Ovary (tissue), 9 donors: ENCODE results near the gene LDHAL6B. TPM values are rescaled to one million over a fixed set of nuclear protein-coding genes. Genes with fewer than 3 reads are reported as not detected.

Experiments
- DNase-seq, 5 donors: peaks; one replicate each; pipeline ENCODE4 v3.0.0-alpha.2; 2019 to 2020
- H3K27ac ChIP-seq, 2 donors: fragments of 200-600 bp; one replicate each; pipeline versions ENCODE4 v1.5.1 to v1.8.0; 2019 to 2022
- H3K27me3 ChIP-seq: fragments of 200-600 bp; one replicate; pipeline ENCODE4 v1.8.0; 2022
- H3K36me3 ChIP-seq: fragments of 200-600 bp; sonication (generic); one replicate; pipeline ENCODE4 v1.5.1; 2019
- H3K4me1 ChIP-seq: one replicate; pipeline ENCODE4 v1.8.1; 2013; ENCODE audit warnings: mild to moderate bottlenecking, moderate library complexity; ENCODE audit not compliant: insufficient read depth
- H3K4me3 ChIP-seq: fragments of 200-600 bp; sonication (generic); one replicate; pipeline ENCODE4 v1.5.1; 2017
- H3K9me3 ChIP-seq, 2 donors: fragments of 200-600 bp in 1 of 2; sonication (generic) in 1 of 2; one replicate each; pipeline versions ENCODE4 v1.5.1 to v1.8.1; 2013 to 2019; ENCODE audit warnings: mild to moderate bottlenecking in 1 of 2, moderate library complexity in 1 of 2
- CTCF ChIP-seq, 3 donors: fragments of 450-650 bp in 2 of 3; fragments of 200-600 bp in 1 of 3; IDR thresholded peaks; one replicate each; pipeline versions ENCODE4 v1.5.1 to v1.8.0; 2016 to 2022; ENCODE audit warnings: antibody characterized with exemption in 3 of 3, mild to moderate bottlenecking in 1 of 3
- EP300 ChIP-seq: sonication (generic); formaldehyde crosslinking; IDR thresholded peaks from one replicate; pipeline ENCODE4 v1.6.1; 2017; ENCODE audit warnings: antibody characterized with exemption
- POLR2A ChIP-seq: fragments of 450-650 bp; IDR thresholded peaks from one replicate; pipeline ENCODE4 v1.6.1; 2017; ENCODE audit warnings: antibody characterized with exemption, mild to moderate bottlenecking, moderate library complexity
- WGBS, 3 donors: extraction: QIAGEN DNeasy Blood & Tissue Kit in 1 of 3; methylation state at CpG; one replicate each; pipeline versions ENCODE4 v1.1.5 to v1.1.7; 2013 to 2017; 5-methylcytosine and 5-hydroxymethylcytosine counted together
- intact Hi-C, 4 donors: fragments of 100-400 bp; cut with DNase I; formaldehyde crosslinking; loops; one replicate each; pipeline versions ENCODE4 v1.11.0 to v1.15.1; 2022 to 2023
- polyA plus RNA-seq, 2 donors: library from polyadenylated mRNA; stranded (reverse); fragments of 200-250 nt in 1 of 2; fragments of 350-450 nt in 1 of 2; fragmentation: Illumina TruSeq in 1 of 2; extraction: RNeasy Lipid Tissue Mini Kit (QIAGEN cat#74804) in 1 of 2; gene quantifications; one replicate each; pipeline ENCODE4 v1.2.3, GENCODE V29; 2013 to 2014
- total RNA-seq, 7 donors: library from RNA; depleted of rRNA in 2 of 7; stranded (reverse); fragments of >200 nt in 2 of 7; fragmentation: NEBNext Ultra II Directional in 3 of 7; extraction: Animal tissue kit (Norgen Biotek cat#: 25700) in 3 of 7; gene quantifications; one replicate each; pipeline versions ENCODE4 v1.1.0 to v1.2.4, GENCODE V29; 2016 to 2023
- donor health status: DM: no; HTN: no; CAD: no; lungs with moderate emphysema.
- donor health status: DM: no; HTN: no; CAD: no.
- donor health status: Bipolar disorder and iron deficiency.
- donor health status: DM: yes; HTN: yes; CAD: no.
- donor health status: DM: no; HTN: no; CAD: no.
- donor health status: DM: yes; HTN: yes; CAD: no.

The LDHAL6B gene
- total and polyA plus RNA-seq, 9 donors = not detected

GRCh38 chr15:59232476-59232875 lies 25.8 kb downstream of the LDHAL6B start:
- Histone ChIP-seq H3K36me3 (no peaks in the 10 kb centered on the region), H3K9me3 (no peaks in the 10 kb centered on the region), H3K4me3 (no peak overlapping the region), H3K27ac (no peak overlapping the region), H3K27me3 (no peaks in the 10 kb centered on the region), H3K4me1 (peaks cover 7% of the 10 kb centered on the region)
- DNase-seq = no peak
- TF ChIP-seq CTCF (IDR thresholded peaks at IDR 0.05) (no peak), EP300 (no peak), POLR2A (no peak)
- intact Hi-C loops = no loop called here
- 0 to 3% (median 3%) methylated on average over 1 of the region's 1 CpG for WGBS, 3 donors

- no peak for TF ChIP-seq EP300
- TF ChIP-seq POLR2A = no peak
- no peak for TF ChIP-seq CTCF (IDR thresholded peaks at IDR 0.05)
- Histone ChIP-seq H3K9me3 (no peaks in the 10 kb centered on the region), H3K36me3 (no peaks in the 10 kb centered on the region), H3K27ac (no peak overlapping the region), H3K4me3 (no peak overlapping the region), H3K27me3 (no peaks in the 10 kb centered on the region), H3K4me1 (peaks cover 7% of the 10 kb centered on the region)
- intact Hi-C loops = no loop called here
- DNase-seq = no peak
- WGBS, 3 donors = 40 to 98% (median 95%) methylated on average over 1 of the region's 1 CpG
These were observed 29.8 kb downstream of the LDHAL6B start for GRCh38 chr15:59236394-59236793.

GRCh38 chr15:59237119-59237855 lies 30.6 kb downstream of the LDHAL6B start:
- 92 to 95% (median 93%) methylated on average over 8 of the region's 8 CpGs for WGBS, 3 donors
- Histone ChIP-seq H3K27ac (no peak overlapping the region), H3K27me3 (no peaks in the 10 kb centered on the region), H3K9me3 (no peaks in the 10 kb centered on the region), H3K4me3 (no peak overlapping the region), H3K4me1 (no peaks in the 10 kb centered on the region), H3K36me3 (no peaks in the 10 kb centered on the region)
- no peak for DNase-seq
- intact Hi-C loops = no loop called here
- TF ChIP-seq EP300 (no peak), POLR2A (no peak), CTCF (IDR thresholded peaks at IDR 0.05) (no peak)

- TF ChIP-seq POLR2A (no peak), EP300 (no peak), CTCF (IDR thresholded peaks at IDR 0.05) (no peak)
- DNase-seq = no peak
- H3K9me3 ChIP-seq = no peaks in the 10 kb centered on the region
- WGBS, 3 donors = 90 to 95% (median 91%) methylated on average over 5 of the region's 5 CpGs
- H3K36me3 ChIP-seq = no peaks in the 10 kb centered on the region
- H3K4me3 ChIP-seq = no peak overlapping the region
- H3K27ac ChIP-seq = no peak overlapping the region
- no peaks in the 10 kb centered on the region for H3K4me1 ChIP-seq
- intact Hi-C loops = no loop called here
- no peaks in the 10 kb centered on the region for H3K27me3 ChIP-seq
These were observed 31.3 kb downstream of the LDHAL6B start for GRCh38 chr15:59237924-59238331.
